ENCODE data around the gene INTS3. TPM values are rescaled to one million over a fixed set of nuclear protein-coding genes. Genes with fewer than 3 reads are reported as not detected.
"Not testable (repeated sequence)": the region's sequence is repeated elsewhere in the genome, so short reads cannot be mapped to it uniquely, and the experiment has no call there.

INTS3 gene
- total RNA-seq, 2 experiments from 2014 or later = 45.5 to 47.7 TPM

- Mint-ChIP-seq H3K9me3 (no peaks in the 10 kb centered on the region), H3K4me1 (ENCODE audit: low read depth) (peaks cover 12% of the 10 kb centered on the region), H3K27me3 (no peaks in the 10 kb centered on the region), H3K4me3 (peak overlapping the region; percentile 64), H3K36me3 (peaks cover 1% of the 10 kb centered on the region), H3K27ac (peak overlapping the region; percentile 42)
- CTCF ChIA-PET = interaction anchor here (1.4 to 2.2 kb wide), 4 partner anchors 20 to 266 kb away, joined by 4 to 9 read pairs (median 8); partner anchors contain the start of gene RAB13
- DNase-seq = no peak
- POLR2A ChIA-PET = interaction anchor here (1.5 kb wide), 1 partner anchor 13 kb away, joined by 4 read pairs; no protein-coding TSS in a partner anchor
- intact Hi-C loops (cut with micrococcal nuclease) = loop anchor here (5.0 kb wide), 1 partner anchor 49 kb away; the partner anchor contains the start of gene INTS3
Measured at GRCh38 chr1:153776352-153776751, 48.5 kb downstream of the INTS3 start.

DNA sequence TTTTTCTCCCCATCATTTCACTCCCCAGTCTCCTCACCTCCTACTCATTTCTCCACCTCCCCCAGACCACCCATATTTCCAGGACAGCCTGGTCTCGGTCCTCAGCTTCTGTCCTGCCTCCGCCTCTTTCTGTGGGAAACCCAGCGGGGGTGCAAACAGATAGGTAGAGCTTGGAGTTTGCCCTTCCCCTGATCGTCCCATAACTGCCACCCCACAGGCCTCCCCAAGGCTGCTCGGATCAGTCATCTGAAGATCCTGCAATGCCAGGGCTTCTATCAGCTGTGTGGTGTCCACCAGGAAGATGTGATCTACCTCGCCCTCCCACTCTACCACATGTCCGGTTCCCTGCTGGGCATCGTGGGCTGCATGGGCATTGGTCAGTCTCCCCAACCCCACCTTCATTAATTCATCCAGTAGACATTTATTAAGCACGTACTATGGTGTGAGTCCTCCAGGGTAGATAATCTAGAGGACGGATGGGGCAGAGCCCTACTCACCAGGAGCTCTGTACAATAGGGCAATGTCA, 49.1 kb downstream of the INTS3 start:
- ChIA-PET CTCF (interaction anchor here (2.1 to 2.2 kb wide), 2 partner anchors 20 to 210 kb away, joined by 7 to 9 read pairs; partner anchors contain the start of gene RAB13), POLR2A (no interaction called here)
- H3K9me3 Mint-ChIP-seq = no peaks in the 10 kb centered on the region
- H3K27ac Mint-ChIP-seq = no peak overlapping the region
- no peaks in the 10 kb centered on the region for H3K27me3 Mint-ChIP-seq
- H3K4me1 Mint-ChIP-seq (ENCODE audit: low read depth) = peaks cover 12% of the 10 kb centered on the region
- DNase-seq = no peak
- H3K4me3 Mint-ChIP-seq = peak overlapping the region; percentile 20
- no peaks in the 10 kb centered on the region for H3K36me3 Mint-ChIP-seq
- intact Hi-C loops (cut with micrococcal nuclease) = loop anchor here (5.0 kb wide), 1 partner anchor 50 kb away; the partner anchor contains the start of gene INTS3

DNA sequence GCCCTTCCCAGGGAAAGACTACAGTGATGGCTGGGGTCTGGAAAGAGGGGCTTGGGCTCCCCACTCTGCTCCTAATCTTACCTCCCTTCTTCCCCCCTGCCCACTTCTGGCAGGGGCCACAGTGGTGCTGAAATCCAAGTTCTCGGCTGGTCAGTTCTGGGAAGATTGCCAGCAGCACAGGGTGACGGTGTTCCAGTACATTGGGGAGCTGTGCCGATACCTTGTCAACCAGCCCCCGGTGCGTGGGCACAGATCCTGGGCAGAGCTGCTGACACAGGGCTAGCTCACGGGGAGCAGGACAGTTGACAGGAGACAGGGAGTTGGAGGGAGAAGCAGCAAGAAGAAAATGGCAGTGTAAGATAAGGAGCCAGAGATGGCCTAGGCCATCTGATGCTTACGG, 49.8 kb downstream of the INTS3 start:
- no peaks in the 10 kb centered on the region for H3K36me3 Mint-ChIP-seq
- H3K9me3 Mint-ChIP-seq = no peaks in the 10 kb centered on the region
- H3K4me1 Mint-ChIP-seq (ENCODE audit: low read depth) = peaks cover 12% of the 10 kb centered on the region
- ChIA-PET CTCF (no interaction called here), POLR2A (no interaction called here)
- H3K4me3 Mint-ChIP-seq = no peak overlapping the region
- intact Hi-C loops (cut with micrococcal nuclease) = loop anchor here (5.0 kb wide), 1 partner anchor 50 kb away; the partner anchor contains the start of gene INTS3
- no peak overlapping the region for H3K27ac Mint-ChIP-seq
- no peaks in the 10 kb centered on the region for H3K27me3 Mint-ChIP-seq
- no peak for DNase-seq

- no peaks in the 10 kb centered on the region for H3K36me3 Mint-ChIP-seq
- H3K4me1 Mint-ChIP-seq (ENCODE audit: low read depth) = peaks cover 13% of the 10 kb centered on the region
- intact Hi-C loops (cut with micrococcal nuclease) = loop anchor here (5.0 kb wide), 1 partner anchor 51 kb away; the partner anchor contains the start of gene INTS3
- no peaks in the 10 kb centered on the region for H3K27me3 Mint-ChIP-seq
- H3K4me3 Mint-ChIP-seq = no peak overlapping the region
- no peak overlapping the region for H3K27ac Mint-ChIP-seq
- ChIA-PET CTCF (no interaction called here), POLR2A (no interaction called here)
- H3K9me3 Mint-ChIP-seq = no peaks in the 10 kb centered on the region
- no peak for DNase-seq
Measured at GRCh38 chr1:153778051-153778823, 50.4 kb downstream of the INTS3 start.

DNA sequence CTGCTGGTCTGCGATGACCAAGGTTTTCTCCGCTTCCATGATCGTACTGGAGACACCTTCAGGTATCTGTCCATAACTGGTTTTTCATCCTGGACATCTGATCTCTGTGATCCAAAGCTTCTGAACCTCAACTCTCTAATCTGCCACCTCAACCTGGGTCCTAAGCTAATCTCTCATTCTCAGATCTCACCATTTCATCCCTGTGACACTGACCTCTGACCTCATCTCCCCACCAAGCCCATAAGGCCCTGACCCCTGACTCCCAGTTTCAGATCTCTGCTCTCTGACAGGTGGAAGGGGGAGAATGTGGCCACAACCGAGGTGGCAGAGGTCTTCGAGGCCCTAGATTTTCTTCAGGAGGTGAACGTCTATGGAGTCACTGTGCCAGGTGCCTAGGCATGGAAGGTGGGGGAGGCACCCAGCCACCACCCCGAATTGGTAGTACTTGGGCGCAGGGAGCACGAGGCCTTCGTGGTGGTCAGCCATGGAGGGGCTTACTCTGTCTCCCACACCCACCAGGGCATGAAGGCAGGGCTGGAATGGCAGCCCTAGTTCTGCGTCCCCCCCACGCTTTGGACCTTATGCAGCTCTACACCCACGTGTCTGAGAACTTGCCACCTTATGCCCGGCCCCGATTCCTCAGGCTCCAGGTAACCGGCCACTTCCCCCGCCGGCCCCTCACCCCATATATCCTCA, 51.1 kb downstream of the INTS3 start:
- CTCF ChIA-PET = no interaction called here

GRCh38 chr1:153779781-153780541, 52.1 kb downstream of the INTS3 start:
- H3K4me1 Mint-ChIP-seq (ENCODE audit: low read depth) = peaks cover 14% of the 10 kb centered on the region
- intact Hi-C loops (cut with micrococcal nuclease) = loop anchor here (5.0 kb wide), 2 partner anchors 53 to 208 kb away; partner anchors contain the start of gene INTS3
- POLR2A ChIA-PET = no interaction called here
- CTCF ChIA-PET = interaction anchor here (1.4 kb wide), 1 partner anchor 17 kb away, joined by 4 read pairs; no protein-coding TSS in a partner anchor
- H3K36me3 Mint-ChIP-seq = no peaks in the 10 kb centered on the region
- H3K9me3 Mint-ChIP-seq = no peaks in the 10 kb centered on the region
- H3K27me3 Mint-ChIP-seq = no peaks in the 10 kb centered on the region
- no peak overlapping the region for H3K4me3 Mint-ChIP-seq
- no peak overlapping the region for H3K27ac Mint-ChIP-seq
- DNase-seq = no peak

More for the DNA sequence above, 51.1 kb downstream of the INTS3 start:
- no peak for DNase-seq
- Mint-ChIP-seq H3K27me3 (no peaks in the 10 kb centered on the region), H3K4me1 (ENCODE audit: low read depth) (peaks cover 16% of the 10 kb centered on the region), H3K9me3 (no peaks in the 10 kb centered on the region), H3K4me3 (no peak overlapping the region), H3K36me3 (no peaks in the 10 kb centered on the region), H3K27ac (no peak overlapping the region)
- POLR2A ChIA-PET = no interaction called here
- intact Hi-C loops (cut with micrococcal nuclease) = loop anchor here (5.0 kb wide), 1 partner anchor 52 kb away; the partner anchor contains the start of gene INTS3

- Mint-ChIP-seq H3K4me3 (no peak overlapping the region), H3K27ac (no peak overlapping the region), H3K4me1 (ENCODE audit: low read depth) (peaks cover 14% of the 10 kb centered on the region), H3K36me3 (no peaks in the 10 kb centered on the region), H3K9me3 (no peaks in the 10 kb centered on the region), H3K27me3 (no peaks in the 10 kb centered on the region)
- POLR2A ChIA-PET = no interaction called here
- CTCF ChIA-PET = interaction anchor here (1.2 to 1.4 kb wide), 2 partner anchors 11 to 16 kb away, joined by 3 to 4 read pairs; no protein-coding TSS in a partner anchor
- intact Hi-C loops (cut with micrococcal nuclease) = loop anchor here (5.0 kb wide), 1 partner anchor 208 kb away; no protein-coding TSS in a partner anchor
- DNase-seq = no peak
Measured at GRCh38 chr1:153780551-153780950, 52.7 kb downstream of the INTS3 start.

- Mint-ChIP-seq H3K27ac (peak overlapping the region; percentile 86), H3K4me3 (peak overlapping the region; percentile 83)
- H3K27me3 Mint-ChIP-seq; H3K9me3 Mint-ChIP-seq; POLR2A ChIA-PET; H3K4me1 Mint-ChIP-seq (ENCODE audit: low read depth); DNase-seq; CTCF ChIA-PET; H3K36me3 Mint-ChIP-seq: not testable (repeated sequence)
- intact Hi-C loops (cut with micrococcal nuclease) = loop anchor here (1.0 to 5.0 kb wide), 2 partner anchors 111 to 210 kb away; no protein-coding TSS in a partner anchor
Measured at GRCh38 chr1:153782648-153783047, 54.8 kb downstream of the INTS3 start.

DNA sequence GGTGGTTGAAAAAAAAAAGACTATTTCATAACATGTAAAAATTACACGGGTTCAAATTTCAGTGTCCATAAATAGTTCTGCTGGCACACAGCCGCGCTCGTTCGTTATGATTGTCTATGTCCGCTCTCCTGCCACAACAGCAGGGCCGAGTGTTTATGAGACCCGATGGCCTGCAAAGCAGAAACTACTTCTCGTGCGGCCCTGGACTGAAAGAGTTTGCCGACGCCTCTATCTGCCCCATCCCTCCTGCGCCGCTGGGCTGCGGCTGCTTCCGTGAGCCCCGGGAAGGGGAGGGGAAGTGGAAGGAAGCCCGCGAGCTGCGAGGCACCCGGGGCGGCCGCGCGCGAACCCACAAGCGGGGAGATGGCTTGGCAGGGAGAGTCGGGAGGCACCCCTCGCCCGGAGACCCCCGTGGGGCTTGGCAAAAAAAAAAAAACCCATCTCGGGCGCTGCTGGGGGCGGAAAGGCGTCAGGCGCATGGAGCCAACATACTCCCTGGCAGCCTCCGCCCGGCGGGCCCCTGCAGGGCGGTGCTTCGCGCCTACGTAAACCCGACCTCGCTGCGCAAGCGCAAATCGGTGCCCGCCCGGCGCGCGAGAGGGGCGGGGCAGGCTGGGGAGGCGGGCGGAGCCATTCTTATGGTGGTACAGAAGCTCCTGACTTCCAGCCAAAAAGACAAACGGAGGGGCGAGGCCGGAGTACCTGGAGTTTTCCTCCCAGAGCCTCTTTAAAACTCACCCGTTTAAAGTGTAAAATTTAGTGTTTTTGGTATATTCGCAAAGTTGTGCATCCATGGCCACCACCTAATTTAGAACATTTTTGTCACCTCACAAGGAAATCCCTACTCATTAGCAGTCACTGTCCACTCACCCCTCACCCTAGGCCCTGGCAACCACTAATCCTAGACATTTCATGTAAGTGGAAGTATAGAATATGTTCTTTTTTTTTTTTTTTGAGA, 55.7 kb downstream of the INTS3 start:
- H3K9me3 Mint-ChIP-seq = no peaks in the 10 kb centered on the region
- no peaks in the 10 kb centered on the region for H3K36me3 Mint-ChIP-seq
- H3K4me3 Mint-ChIP-seq = peak overlapping the region; percentile 83
- peaks cover 4% of the 10 kb centered on the region for H3K4me1 Mint-ChIP-seq (ENCODE audit: low read depth)
- peak overlapping the region; percentile 86 for H3K27ac Mint-ChIP-seq
- ChIA-PET POLR2A (interaction anchor here (0.6 to 2.8 kb wide), 7 partner anchors 111 to 209 kb away, joined by 3 to 6 read pairs (median 3); partner anchors contain the start of genes GATAD2B and ILF2), CTCF (interaction anchor here (0.7 to 1.0 kb wide), 3 partner anchors 14 to 203 kb away, joined by 3 to 4 read pairs (median 3); partner anchors contain the start of genes INTS3 and RAB13)
- intact Hi-C loops (cut with micrococcal nuclease) = loop anchor here (1.0 to 5.0 kb wide), 2 partner anchors 112 to 211 kb away; no protein-coding TSS in a partner anchor
- DNase-seq = peak; percentile 95
- H3K27me3 Mint-ChIP-seq = no peaks in the 10 kb centered on the region

DNA sequence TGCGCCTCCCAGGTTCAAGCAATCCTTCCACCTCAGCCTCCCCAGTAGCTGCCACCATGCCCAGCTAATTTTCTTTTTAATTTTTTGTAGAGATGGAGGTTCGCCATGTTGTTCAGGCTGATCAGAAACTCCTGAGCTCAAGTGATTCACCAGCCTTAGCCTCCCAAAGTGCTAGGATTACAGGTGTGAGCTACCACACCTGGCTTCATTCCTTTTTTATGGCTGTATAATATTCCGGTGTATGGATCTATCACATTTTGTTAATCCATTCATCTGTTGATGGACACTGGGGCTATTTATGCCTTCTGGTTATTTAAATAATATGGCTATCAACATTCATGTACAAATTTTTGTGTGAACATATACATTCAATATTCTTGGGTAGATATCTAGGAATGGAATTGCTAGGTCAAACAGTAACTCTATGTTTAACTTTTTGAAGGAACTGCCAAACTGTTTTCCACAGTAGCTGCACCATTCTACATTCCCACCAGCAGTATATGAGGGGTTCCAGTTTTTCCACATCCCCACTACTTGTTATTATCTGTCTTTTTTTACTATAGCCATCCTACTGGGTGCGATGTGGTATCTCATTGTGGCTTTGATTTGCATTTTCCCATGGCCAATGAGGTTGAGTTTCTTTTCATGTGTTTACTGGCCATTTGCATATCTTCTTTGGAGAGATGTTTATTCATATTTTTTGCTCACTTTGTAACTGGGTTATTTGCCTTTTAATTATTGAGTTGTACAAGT, 58.4 kb downstream of the INTS3 start:
- intact Hi-C loops (cut with micrococcal nuclease) = no loop called here
- Mint-ChIP-seq H3K4me3 (no peak overlapping the region), H3K27me3 (peaks cover 3% of the 10 kb centered on the region), H3K4me1 (ENCODE audit: low read depth) (peaks cover 23% of the 10 kb centered on the region), H3K9me3 (no peaks in the 10 kb centered on the region), H3K27ac (no peak overlapping the region), H3K36me3 (no peaks in the 10 kb centered on the region)
- POLR2A ChIA-PET = no interaction called here
- no peak for DNase-seq
- CTCF ChIA-PET = interaction anchor here (0.6 to 1.1 kb wide), 3 partner anchors 11 to 201 kb away, joined by 3 to 5 read pairs (median 4); partner anchors contain the start of gene RAB13
